Kidney (tissue), 14 donors: Measurements from ENCODE around the gene CMTM3. TPM values are rescaled to one million over a fixed set of nuclear protein-coding genes. Genes with fewer than 3 reads are reported as not detected.

Experiments used
- DNase-seq, 5 donors: peaks; one replicate each; pipeline ENCODE4 v3.0.0-alpha.2; 2013 to 2020
- FAIRE-seq: peaks from 2 replicates; lab custom pipeline; 2012; peaks lifted over from hg19 to GRCh38; lab: Jason Lieb, UNC
- H3K27ac ChIP-seq, 2 donors: one replicate each; pipeline ENCODE4 v1.7.0; 2013; ENCODE audit warnings: low read depth in 2 of 2, low read length in 2 of 2, inconsistent platforms in 1 of 2
- H3K27me3 ChIP-seq: one replicate; pipeline ENCODE4 v1.7.1; 2013; ENCODE audit warnings: low read length, inconsistent platforms; ENCODE audit not compliant: control insufficient read depth, insufficient read depth
- H3K36me3 ChIP-seq, 3 donors: one replicate each; pipeline versions ENCODE4 v1.7.0 to v1.7.1; 2013; ENCODE audit warnings: low read length in 3 of 3, control low read depth in 1 of 3, inconsistent platforms in 1 of 3; ENCODE audit not compliant: insufficient read depth in 3 of 3, control insufficient read depth in 2 of 3
- H3K4me1 ChIP-seq, 3 donors: one replicate each; pipeline versions ENCODE4 v1.7.0 to v1.7.1; 2013; ENCODE audit warnings: low read length in 3 of 3, inconsistent platforms in 1 of 3, low read depth in 1 of 3; ENCODE audit not compliant: control insufficient read depth in 2 of 3, insufficient read depth in 2 of 3
- H3K4me3 ChIP-seq, 3 donors: one replicate each; pipeline versions ENCODE4 v1.7.0 to v1.8.1; 2013; ENCODE audit warnings: low read length in 3 of 3, control low read depth in 1 of 3, inconsistent platforms in 1 of 3
- H3K9ac ChIP-seq, 3 donors: one replicate each; pipeline versions ENCODE4 v1.7.0 to v1.7.1; 2013; ENCODE audit warnings: low read length in 3 of 3, control low read depth in 1 of 3, inconsistent platforms in 1 of 3
- H3K9me3 ChIP-seq, 3 donors: one replicate each; pipeline versions ENCODE4 v1.7.0 to v1.7.1; 2013; ENCODE audit warnings: low read length in 3 of 3, control low read depth in 1 of 3, inconsistent platforms in 1 of 3; ENCODE audit not compliant: control insufficient read depth in 2 of 3, insufficient read depth in 1 of 3
- CTCF ChIP-seq: IDR thresholded peaks from 3 replicates; pipeline ENCODE4 v1.5.1; 2012; ENCODE audit warnings: mild to moderate bottlenecking, moderate library complexity, borderline replicate concordance; ENCODE audit not compliant: insufficient read depth; ENCODE audit errors: extremely low read depth
- intact Hi-C: fragments of 100-400 bp; cut with DNase I; formaldehyde crosslinking; loops from one replicate; pipeline ENCODE4 v1.11.1; 2022
- polyA plus RNA-seq: library from polyadenylated mRNA; stranded (reverse); fragments of 350-450 nt; fragmentation: Illumina TruSeq; extraction: RNeasy Lipid Tissue Mini Kit (QIAGEN cat#74804); gene quantifications from one replicate; pipeline ENCODE4 v1.2.3, GENCODE V29; 2014; ENCODE audit warnings: low read depth, low replicate concordance; ENCODE audit not compliant: insufficient read depth
- total RNA-seq: library from RNA; stranded (reverse); fragmentation: NEBNext Ultra II Directional; extraction: Animal tissue kit (Norgen Biotek cat#: 25700); gene quantifications from one replicate; pipeline ENCODE4 v1.2.1, GENCODE V29; 2021
- donor health status: control.
- donor health status: control.
- donor health status: control.
- donor health status: control.
- donor health status: control.
- donor health status: DM: yes; HTN: yes; CAD: no.
- donor health status: Normal renal cell carcinoma (clear cell type).

The CMTM3 gene
- total and polyA plus RNA-seq, 2 donors from 2014 or later = 13.8 to 22.9 TPM

DNA sequence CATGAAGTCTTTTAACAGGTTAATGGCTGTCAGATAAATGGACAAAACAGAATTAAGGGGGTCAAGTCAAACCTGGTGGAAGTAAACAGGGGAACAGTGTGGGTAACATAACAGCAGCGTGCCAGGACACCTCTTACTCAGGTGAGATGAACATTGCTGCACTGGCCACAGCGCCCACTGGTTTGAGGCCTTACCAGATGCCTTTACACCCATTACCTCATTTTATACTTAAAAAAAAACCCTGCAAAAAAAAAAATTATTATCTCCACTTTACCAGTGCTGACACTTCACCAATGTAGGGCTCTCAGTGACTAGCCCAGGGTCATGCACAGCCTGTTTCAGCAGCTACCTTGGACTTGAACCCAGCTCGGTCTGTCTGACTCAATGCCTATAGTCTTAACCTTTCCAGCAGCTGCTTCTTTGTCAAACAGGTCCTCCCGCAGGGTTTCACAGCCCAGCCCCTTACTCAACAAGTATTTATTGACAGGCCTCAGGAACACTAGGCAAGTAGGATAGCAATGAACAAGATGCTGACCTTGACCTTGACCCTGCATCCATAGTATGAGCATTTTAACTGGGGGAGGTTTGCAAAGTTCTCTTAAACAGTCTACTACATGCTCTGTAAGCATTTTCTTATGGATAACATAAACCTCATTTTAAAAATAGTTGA, 30.2 kb downstream of the CMTM3 start:
- no peak overlapping the region for H3K4me3 ChIP-seq
- no peaks in the 10 kb centered on the region for H3K36me3 ChIP-seq
- no peaks in the 10 kb centered on the region for H3K9me3 ChIP-seq
- no peak for TF ChIP-seq CTCF
- no peak overlapping the region for H3K9ac ChIP-seq
- FAIRE-seq = no peak
- intact Hi-C loops = no loop called here
- H3K27ac ChIP-seq = no peak overlapping the region
- H3K27me3 ChIP-seq = no peaks in the 10 kb centered on the region
- peaks cover 0 to 5% (median 0%) of the 10 kb centered on the region in 3 donors for H3K4me1 ChIP-seq
- DNase-seq = no peak

DNA sequence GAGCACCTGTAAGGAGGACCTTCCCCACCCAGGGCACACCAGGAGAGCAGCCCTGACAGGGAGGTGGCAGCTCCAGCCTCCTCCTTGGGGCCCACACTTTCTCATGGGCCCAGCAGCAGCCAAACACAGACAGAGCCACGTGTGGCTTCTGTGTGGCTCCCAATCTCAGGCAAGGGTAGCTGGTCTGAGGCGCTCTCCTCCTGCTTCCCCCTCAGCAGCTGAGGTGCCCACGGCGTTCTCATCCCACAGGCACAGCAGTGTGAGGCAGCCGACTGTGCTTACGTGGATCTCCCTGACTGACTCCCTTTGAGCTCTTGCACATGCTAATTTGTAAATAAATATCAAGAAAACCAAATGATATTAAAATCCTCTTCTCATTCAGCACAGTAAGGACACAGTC, 30.9 kb downstream of the CMTM3 start:
- no peak overlapping the region for H3K9ac ChIP-seq
- FAIRE-seq = no peak
- TF ChIP-seq CTCF = no peak
- H3K27me3 ChIP-seq = no peaks in the 10 kb centered on the region
- peaks cover 0 to 5% (median 0%) of the 10 kb centered on the region in 3 donors for H3K4me1 ChIP-seq
- H3K9me3 ChIP-seq = no peaks in the 10 kb centered on the region
- no peak overlapping the region for H3K27ac ChIP-seq
- DNase-seq = no peak
- H3K4me3 ChIP-seq = no peak overlapping the region
- intact Hi-C loops = no loop called here
- H3K36me3 ChIP-seq = no peaks in the 10 kb centered on the region

- H3K27me3 ChIP-seq = no peaks in the 10 kb centered on the region
- intact Hi-C loops = no loop called here
- no peak for FAIRE-seq
- H3K27ac ChIP-seq = no peak overlapping the region
- peaks cover 0 to 5% (median 0%) of the 10 kb centered on the region in 3 donors for H3K4me1 ChIP-seq
- no peak overlapping the region for H3K4me3 ChIP-seq
- no peaks in the 10 kb centered on the region for H3K9me3 ChIP-seq
- TF ChIP-seq CTCF = no peak
- no peaks in the 10 kb centered on the region for H3K36me3 ChIP-seq
- H3K9ac ChIP-seq = no peak overlapping the region
- DNase-seq = no peak
Measured at GRCh38 chr16:66636199-66636598, 31.7 kb downstream of the CMTM3 start.
